ENCODE results near the gene G3BP1. TPM values are rescaled to one million over a fixed set of nuclear protein-coding genes. Genes with fewer than 3 reads are reported as not detected.
A peak's percentile ranks its signal among the peaks of the same experiment; 100 is the strongest.
"Not testable (repeated sequence)": the region's sequence is repeated elsewhere in the genome, so short reads cannot be mapped to it uniquely, and the experiment has no call there.

G3BP1 gene
- total RNA-seq, 1 donor from 2014 or later = 105 TPM

GRCh38 chr5:151780348-151780747, 8.6 kb downstream of the G3BP1 start:
- intact Hi-C loops (cut with DNase I) = no loop called here
- ATAC-seq (ENCODE audit: poor library complexity) (no peak), DNase-seq (no peak)

- intact Hi-C loops (cut with DNase I) = no loop called here
- ATAC-seq (ENCODE audit: poor library complexity) (no peak), DNase-seq (no peak)
Observed at GRCh38 chr5:151781201-151781600, 9.4 kb downstream of the G3BP1 start.

GRCh38 chr5:151783664-151784063, 11.9 kb downstream of the G3BP1 start:
- DNase-seq; ATAC-seq (ENCODE audit: poor library complexity); intact Hi-C loops (cut with DNase I): not testable (repeated sequence)

DNA sequence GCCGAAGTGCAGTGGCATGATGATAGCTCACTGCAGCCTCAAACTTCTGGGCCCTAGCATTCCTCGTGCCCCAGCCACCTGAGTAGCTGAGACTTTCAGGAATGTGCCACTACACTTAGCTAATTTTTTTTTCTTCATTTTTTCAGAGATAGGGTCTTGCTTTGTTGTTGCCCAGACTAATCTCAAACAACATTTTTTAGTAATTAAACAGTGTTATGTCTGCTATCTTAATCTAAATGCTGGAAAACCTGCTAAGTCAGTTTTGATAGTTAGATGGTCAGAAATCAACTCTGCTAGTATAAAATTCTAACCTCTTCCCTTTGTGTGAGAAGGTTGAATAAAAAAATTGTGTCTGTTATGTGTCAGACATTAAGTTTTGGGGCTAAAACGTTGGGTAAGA, 12.4 kb downstream of the G3BP1 start:
- DNase-seq (no peak), ATAC-seq (ENCODE audit: poor library complexity) (no peak)
- intact Hi-C loops (cut with DNase I) = no loop called here

DNA sequence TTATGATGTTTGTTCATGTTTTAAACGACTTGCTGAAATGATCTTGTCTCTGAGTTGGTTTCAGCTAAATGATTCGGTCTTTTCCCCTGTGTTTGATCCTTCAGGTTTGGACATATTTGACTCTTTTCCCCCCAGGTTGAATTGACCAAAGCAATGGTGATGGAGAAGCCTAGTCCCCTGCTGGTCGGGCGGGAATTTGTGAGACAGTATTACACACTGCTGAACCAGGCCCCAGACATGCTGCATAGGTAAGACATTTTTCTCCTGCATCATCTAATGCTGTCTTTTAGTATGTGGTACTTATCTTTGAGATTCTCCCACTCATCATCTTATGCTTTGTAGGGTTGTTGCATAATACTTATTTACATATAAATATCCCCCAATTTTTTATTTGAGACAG, 14.7 kb downstream of the G3BP1 start:
- intact Hi-C loops (cut with DNase I) = no loop called here
- ATAC-seq (ENCODE audit: poor library complexity) (no peak), DNase-seq (no peak)

- intact Hi-C loops (cut with DNase I) = no loop called here
- DNase-seq (no peak), ATAC-seq (ENCODE audit: poor library complexity) (no peak)
Observed at GRCh38 chr5:151787817-151788216, 16.1 kb downstream of the G3BP1 start.

DNA sequence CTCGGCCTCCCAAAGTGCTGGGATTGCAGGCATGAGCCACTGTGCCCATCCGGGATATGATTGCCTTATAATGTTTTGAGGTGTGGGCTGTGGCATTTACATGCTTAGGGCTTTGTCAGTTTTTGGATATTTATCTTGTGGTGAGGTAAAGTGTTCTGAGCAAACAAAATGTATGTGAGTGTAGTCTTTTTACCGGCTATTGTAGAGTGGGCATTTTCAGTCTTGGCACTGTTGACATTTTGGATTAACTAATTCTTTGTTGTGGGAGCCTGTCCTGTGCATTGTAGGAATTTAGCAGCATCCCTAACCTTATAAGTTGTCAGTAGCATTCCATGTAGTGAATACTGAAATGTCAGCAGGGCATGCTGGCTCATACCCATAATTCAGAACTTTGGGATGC, 21.6 kb downstream of the G3BP1 start:
- intact Hi-C loops (cut with DNase I) = no loop called here
- DNase-seq (no peak), ATAC-seq (ENCODE audit: poor library complexity) (no peak)

- intact Hi-C loops (cut with DNase I) = no loop called here
- no peak for DNase-seq
- ATAC-seq (ENCODE audit: poor library complexity) = no peak
Observed at GRCh38 chr5:151795426-151795825, 23.7 kb downstream of the G3BP1 start.

DNA sequence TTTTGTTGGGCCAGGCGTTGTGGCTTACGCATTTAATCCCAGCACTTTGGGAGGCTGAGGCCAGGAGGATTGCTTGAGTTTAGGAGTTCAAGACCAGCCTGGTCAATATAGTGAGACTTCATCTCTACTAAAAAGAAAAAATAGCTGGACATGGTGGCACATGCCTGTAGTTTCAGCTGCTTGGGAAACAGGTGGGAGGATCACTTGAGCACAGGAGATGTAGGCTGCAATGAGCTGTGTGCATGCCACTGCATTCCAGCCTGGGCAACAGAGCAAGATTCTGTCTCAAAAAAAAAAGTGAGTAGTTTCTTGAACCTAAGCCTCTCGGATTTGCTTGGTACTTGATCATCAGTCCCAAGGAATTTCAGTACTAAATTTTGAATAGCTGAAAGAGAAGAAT, 26.9 kb downstream of the G3BP1 start:
- ATAC-seq (ENCODE audit: poor library complexity) = no peak
- DNase-seq = no peak
- intact Hi-C loops (cut with DNase I) = no loop called here

GRCh38 chr5:151799407-151799806, 27.7 kb downstream of the G3BP1 start:
- intact Hi-C loops (cut with DNase I) = no loop called here
- DNase-seq = no peak
- no peak for ATAC-seq (ENCODE audit: poor library complexity)

GRCh38 chr5:151800532-151800931, 28.8 kb downstream of the G3BP1 start:
- peak; percentile 54 for ATAC-seq (ENCODE audit: poor library complexity)

GRCh38 chr5:151805414-151806223, 33.9 kb downstream of the G3BP1 start:
- intact Hi-C loops (cut with DNase I) = no loop called here
- ATAC-seq (ENCODE audit: poor library complexity) = peak; percentile 76
- DNase-seq = no peak

More at GRCh38 chr5:151800532-151800931, 28.8 kb downstream of the G3BP1 start:
- intact Hi-C loops (cut with DNase I) = no loop called here
- DNase-seq = no peak

DNA sequence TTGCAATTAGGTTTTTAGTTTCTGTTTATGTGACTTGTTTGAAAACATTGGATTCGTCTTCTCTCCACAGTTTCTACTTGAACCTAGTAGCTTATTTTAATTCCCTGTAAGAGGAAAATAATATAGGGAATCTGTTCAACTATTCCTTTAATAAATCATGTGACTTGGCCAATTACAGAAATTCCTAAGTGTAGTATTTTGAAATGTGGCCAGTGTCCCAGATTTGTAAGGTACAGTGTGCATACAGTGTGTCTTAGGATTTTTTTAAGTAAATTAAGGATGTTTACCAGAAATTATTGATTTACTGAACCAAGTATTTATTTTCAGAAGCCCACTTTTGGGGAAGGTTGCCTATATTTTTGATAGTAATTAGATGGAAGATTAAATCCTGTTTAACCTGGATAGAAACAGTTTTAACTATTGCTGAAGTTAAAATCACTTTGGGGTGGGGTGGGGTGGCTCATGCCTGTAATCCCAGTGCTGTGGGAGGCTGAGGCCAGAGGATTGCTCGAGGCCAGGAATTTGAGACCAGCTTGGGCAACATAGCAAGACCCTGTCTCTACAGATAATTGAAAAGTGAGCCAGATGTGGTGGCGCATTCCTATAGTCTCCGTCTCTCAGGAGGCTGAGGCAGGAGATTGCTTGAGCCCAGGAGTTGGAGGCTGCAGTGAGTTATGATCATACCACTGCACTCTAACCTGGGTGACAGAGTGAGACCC, 36.9 kb downstream of the G3BP1 start:
- ATAC-seq (ENCODE audit: poor library complexity) = no peak
- intact Hi-C loops (cut with DNase I) = no loop called here
- no peak for DNase-seq

- DNase-seq (no peak), ATAC-seq (ENCODE audit: poor library complexity) (no peak)
- intact Hi-C loops (cut with DNase I) = no loop called here
Observed at GRCh38 chr5:151810449-151810848, 38.7 kb downstream of the G3BP1 start.

- no peak for DNase-seq
- intact Hi-C loops (cut with DNase I) = no loop called here
- ATAC-seq (ENCODE audit: poor library complexity) = no peak
Observed at GRCh38 chr5:151810897-151811296, 39.1 kb downstream of the G3BP1 start.

GRCh38 chr5:151811593-151812321, 40.0 kb downstream of the G3BP1 start:
- DNase-seq (no peak), ATAC-seq (ENCODE audit: poor library complexity) (peak; percentile 89)
- intact Hi-C loops (cut with DNase I) = no loop called here

- intact Hi-C loops (cut with DNase I) = no loop called here
- ATAC-seq (ENCODE audit: poor library complexity) (peak; percentile 86), DNase-seq (no peak)
Observed at GRCh38 chr5:151812757-151813309, 41.1 kb downstream of the G3BP1 start.

DNA sequence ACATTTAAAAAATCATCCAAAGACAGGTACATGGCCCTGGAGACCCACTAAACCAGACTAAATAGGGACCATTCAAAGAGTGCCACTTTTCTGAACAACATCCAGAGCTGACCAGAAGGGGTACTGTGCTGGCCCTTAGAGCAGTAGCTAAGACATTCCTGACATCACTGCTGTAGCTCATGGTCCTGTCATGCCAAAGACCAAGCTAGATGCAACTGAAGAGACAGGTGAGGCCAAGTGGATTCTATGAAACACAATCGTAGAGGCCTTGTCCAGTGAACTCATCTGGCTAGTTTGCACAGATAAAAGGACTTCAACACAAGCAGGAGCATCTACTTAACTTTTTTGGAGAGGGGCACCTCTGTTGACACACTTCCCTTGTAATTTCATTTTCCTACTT, 43.3 kb downstream of the G3BP1 start:
- DNase-seq (no peak), ATAC-seq (ENCODE audit: poor library complexity) (no peak)
- intact Hi-C loops (cut with DNase I) = no loop called here

- DNase-seq (no peak), ATAC-seq (ENCODE audit: poor library complexity) (peak; percentile 27)
- intact Hi-C loops (cut with DNase I) = loop anchor here (10.0 kb wide), 1 partner anchor 685 kb away; no protein-coding TSS in a partner anchor
Observed at GRCh38 chr5:151819830-151820229, 48.1 kb downstream of the G3BP1 start.
